H9 (cell line): Measurements from ENCODE around the gene CSRP1. TPM values are rescaled to one million over a fixed set of nuclear protein-coding genes. Genes with fewer than 3 reads are reported as not detected.

ENCODE experiments used
- DNase-seq: peaks from one replicate; pipeline ENCODE4 v3.0.0-alpha.2; 2017
- H2AFZ ChIP-seq: one replicate; pipeline ENCODE4 v1.6.1; 2013; ENCODE audit warnings: mild to moderate bottlenecking, low read length, control low read depth, moderate library complexity
- H2AK5ac ChIP-seq: 2 replicates; pipeline ENCODE4 v1.6.1; 2013; ENCODE audit warnings: low read length, control low read depth, mixed read lengths; ENCODE audit not compliant: insufficient read length
- H2BK120ac ChIP-seq: one replicate; pipeline ENCODE4 v1.6.1; 2013; ENCODE audit warnings: low read depth, mild to moderate bottlenecking, low read length, control low read depth, inconsistent platforms; ENCODE audit not compliant: poor library complexity, severe bottlenecking
- H2BK12ac ChIP-seq: 2 replicates; pipeline ENCODE4 v1.6.1; 2013; ENCODE audit warnings: low read length, control low read depth, mixed read lengths, low read depth; ENCODE audit not compliant: insufficient read length
- H2BK15ac ChIP-seq: 2 replicates; pipeline ENCODE4 v1.6.1; 2013; ENCODE audit warnings: low read depth, low read length, control low read depth
- H2BK20ac ChIP-seq: one replicate; pipeline ENCODE4 v1.6.1; 2013; ENCODE audit warnings: low read depth, mild to moderate bottlenecking, low read length, control low read depth, inconsistent platforms; ENCODE audit not compliant: poor library complexity, severe bottlenecking
- H2BK5ac ChIP-seq: 2 replicates; pipeline ENCODE4 v1.6.1; 2013; ENCODE audit warnings: low read length, control low read depth, mixed read lengths; ENCODE audit not compliant: insufficient read length
- H3K14ac ChIP-seq: 2 replicates; pipeline ENCODE4 v1.6.1; 2013; ENCODE audit warnings: low read length, control low read depth; ENCODE audit not compliant: insufficient read depth
- H3K18ac ChIP-seq: 2 replicates; pipeline ENCODE4 v1.6.1; 2013; ENCODE audit warnings: low read depth, mild to moderate bottlenecking, mixed read lengths, low read length, control low read depth; ENCODE audit not compliant: insufficient read length
- H3K23ac ChIP-seq: 2 replicates; pipeline ENCODE4 v1.6.1; 2013; ENCODE audit warnings: low read length, control low read depth, mixed read lengths, low read depth; ENCODE audit not compliant: insufficient read length
- H3K23me2 ChIP-seq: 2 replicates; pipeline ENCODE4 v1.6.1; 2013; ENCODE audit warnings: low read depth, mild to moderate bottlenecking, mixed read lengths, low read length, control low read depth; ENCODE audit not compliant: insufficient read length, poor library complexity, severe bottlenecking
- H3K27ac ChIP-seq: 2 replicates; pipeline ENCODE4 v1.5.1; 2013; ENCODE audit warnings: low read length, control low read depth, mixed read lengths, low read depth; ENCODE audit not compliant: insufficient read length
- H3K27me3 ChIP-seq: 2 replicates; pipeline ENCODE4 v1.6.1; 2013; ENCODE audit warnings: low read length, control low read depth, inconsistent platforms; ENCODE audit not compliant: insufficient read depth
- H3K4ac ChIP-seq: 2 replicates; pipeline ENCODE4 v1.6.1; 2013; ENCODE audit warnings: low read depth, mild to moderate bottlenecking, control low read depth, inconsistent platforms, low read length, moderate library complexity
- H3K4me1 ChIP-seq: 2 replicates; pipeline ENCODE4 v1.6.1; 2013; ENCODE audit warnings: low read length, control low read depth, inconsistent platforms; ENCODE audit not compliant: insufficient read depth
- H3K4me2 ChIP-seq: 2 replicates; pipeline ENCODE4 v1.6.1; 2013; ENCODE audit warnings: low read length, control low read depth, mixed read lengths; ENCODE audit not compliant: insufficient read length, insufficient read depth
- H3K56ac ChIP-seq: 2 replicates; pipeline ENCODE4 v1.6.1; 2013; ENCODE audit warnings: low read depth, mild to moderate bottlenecking, mixed read lengths, low read length, control low read depth; ENCODE audit not compliant: insufficient read length
- H3K79me1 ChIP-seq: 2 replicates; pipeline ENCODE4 v1.6.1; 2013; ENCODE audit warnings: low read depth, mild to moderate bottlenecking, moderate library complexity, low read length, control low read depth, inconsistent platforms; ENCODE audit not compliant: insufficient read depth, poor library complexity, severe bottlenecking
- H3K79me2 ChIP-seq: 2 replicates; pipeline ENCODE4 v1.6.1; 2013; ENCODE audit warnings: low read length, control low read depth, inconsistent platforms; ENCODE audit not compliant: insufficient read depth
- H3K9ac ChIP-seq: 2 replicates; pipeline ENCODE4 v1.6.1; 2013; ENCODE audit warnings: low read length, control low read depth, mixed read lengths; ENCODE audit not compliant: insufficient read length; ENCODE audit errors: extremely low read depth
- H3K9me3 ChIP-seq: one replicate; pipeline ENCODE4 v1.6.1; 2013; ENCODE audit warnings: low read depth, low read length, inconsistent platforms; ENCODE audit not compliant: control insufficient read depth
- H3T11ph ChIP-seq: one replicate; pipeline ENCODE4 v1.6.1; 2013; ENCODE audit warnings: mild to moderate bottlenecking, low read length, control low read depth, inconsistent platforms
- H4K20me1 ChIP-seq: one replicate; pipeline ENCODE4 v1.6.1; 2013; ENCODE audit not compliant: control insufficient read depth, insufficient read length, insufficient read depth
- H4K5ac ChIP-seq: 2 replicates; pipeline ENCODE4 v1.6.1; 2013; ENCODE audit warnings: low read depth, mild to moderate bottlenecking, mixed read lengths, low read length, control low read depth; ENCODE audit not compliant: insufficient read length
- H4K8ac ChIP-seq: replicated peaks from 2 replicates; pipeline ENCODE4 v1.6.1; 2013; ENCODE audit warnings: low read length, control low read depth, mixed read lengths, low read depth; ENCODE audit not compliant: insufficient read length
- H4K91ac ChIP-seq: 2 replicates; pipeline ENCODE4 v1.6.1; 2013; ENCODE audit warnings: low read depth, mild to moderate bottlenecking, moderate library complexity, mixed read lengths, low read length, control low read depth; ENCODE audit not compliant: insufficient read length
- H3K27ac Mint-ChIP-seq, 3 experiments: 2 replicates in 2 of 3; 3 replicates in 1 of 3; pipeline ENCODE4 v1.8.0; 2020 to 2021; ENCODE audit warnings: mixed read lengths in 3 of 3, mild to moderate bottlenecking in 1 of 3, moderate library complexity in 1 of 3
- H3K27me3 Mint-ChIP-seq: 2 replicates; pipeline ENCODE4 v1.8.0; 2021; ENCODE audit warnings: low read depth, mild to moderate bottlenecking, moderate library complexity, mixed read lengths
- H3K36me3 Mint-ChIP-seq, 3 experiments: 2 replicates in 2 of 3; 3 replicates in 1 of 3; pipeline ENCODE4 v1.8.0; 2020 to 2021; ENCODE audit warnings: low read depth in 3 of 3, mixed read lengths in 3 of 3; ENCODE audit not compliant: insufficient read depth in 1 of 3
- H3K4me1 Mint-ChIP-seq, 2 experiments: 2 replicates each; pipeline ENCODE4 v1.8.0; 2020; ENCODE audit warnings: mixed read lengths in 2 of 2
- H3K4me3 Mint-ChIP-seq, 2 experiments: 2 replicates in 1 of 2; 3 replicates in 1 of 2; pipeline ENCODE4 v1.8.0; 2020 to 2021; ENCODE audit warnings: mild to moderate bottlenecking in 2 of 2, mixed read lengths in 2 of 2, moderate library complexity in 1 of 2
- H3K9me3 Mint-ChIP-seq, 2 experiments: 2 replicates in 1 of 2; 3 replicates in 1 of 2; pipeline ENCODE4 v1.8.0; 2020; ENCODE audit warnings: mild to moderate bottlenecking in 2 of 2, mixed read lengths in 2 of 2, moderate library complexity in 1 of 2
- CTCF ChIP-seq: fragments of 200-600 bp; sonication (generic); conservative IDR thresholded peaks from 3 replicates; pipeline ENCODE4 v1.8.0; 2021; ENCODE audit warnings: antibody characterized with exemption, mild to moderate bottlenecking
- WGBS: extraction: QIAGEN DNeasy Blood & Tissue Kit; methylation state at CpG from one replicate; pipeline ENCODE4 v1.1.7; 2013; ENCODE audit warnings: missing lambda C conversion rate, low lambda C conversion rate, mixed read lengths; ENCODE audit not compliant: insufficient read length; ENCODE audit errors: extremely low coverage; 5-methylcytosine and 5-hydroxymethylcytosine counted together
- total RNA-seq: library from RNA; stranded (reverse); gene quantifications from 2 replicates; pipeline ENCODE4 v1.2.1, GENCODE V29; 2021

CSRP1 gene
- total RNA-seq, 1 experiment from 2014 or later: 0.44 TPM

- H3K56ac ChIP-seq: no peak overlapping the region
- no peak overlapping the region for H3K23ac ChIP-seq
- peak overlapping the region; percentile 53; the same call in 1 of the 2 replicates for H2BK15ac ChIP-seq
- H4K91ac ChIP-seq: no peak overlapping the region
- no peak overlapping the region for H2BK120ac ChIP-seq
- no peak overlapping the region for H2BK5ac ChIP-seq
- no peaks in the 10 kb centered on the region; the same call in 1 of the 2 replicates for H3K4me1 ChIP-seq
- peak overlapping the region; percentile 6 for H3K9ac ChIP-seq
- no peak overlapping the region for H3T11ph ChIP-seq
- H4K20me1 ChIP-seq: no peaks in the 10 kb centered on the region
- peak overlapping the region; percentile 97 for H3K4me2 ChIP-seq
- H3K27me3 ChIP-seq: peaks cover 2% of the 10 kb centered on the region; the same call in 1 of the 2 replicates
- H3K79me2 ChIP-seq: peaks cover 10% of the 10 kb centered on the region; the same call in 1 of the 2 replicates
- TF ChIP-seq CTCF: no peak
- H3K27me3 Mint-ChIP-seq: peaks cover 42% of the 10 kb centered on the region
- no CpG with 5 or more reads among the region's 16 CpGs for WGBS
- peak overlapping the region; percentile 83 to 85 for H3K4me3 Mint-ChIP-seq
- H3K14ac ChIP-seq: peak overlapping the region; percentile 24; the same call in 1 of the 2 replicates
- no peak overlapping the region for H4K8ac ChIP-seq
- no peaks in the 10 kb centered on the region for H3K79me1 ChIP-seq
- H3K23me2 ChIP-seq: peaks cover 19% of the 10 kb centered on the region
- no peak overlapping the region for H3K27ac ChIP-seq
- peaks cover 20% of the 10 kb centered on the region in 2 experiments for H3K4me1 Mint-ChIP-seq
- no peak overlapping the region for H4K5ac ChIP-seq
- H3K9me3 ChIP-seq: no peaks in the 10 kb centered on the region
- DNase-seq: no peak
- peaks cover 0 to 20% (median 13%) of the 10 kb centered on the region in 3 experiments; a peak in 5 of 7 replicates for H3K36me3 Mint-ChIP-seq
- H3K4ac ChIP-seq: no peak overlapping the region
- no peak overlapping the region for H2AK5ac ChIP-seq
- no peak overlapping the region for H3K27ac Mint-ChIP-seq
- H3K18ac ChIP-seq: peak overlapping the region; percentile 27
- H2BK12ac ChIP-seq: no peak overlapping the region
- H2BK20ac ChIP-seq: no peak overlapping the region
- peak overlapping the region; percentile 12 for H2AFZ ChIP-seq
- H3K9me3 Mint-ChIP-seq: no peaks in the 10 kb centered on the region
These were observed 37.3 kb downstream of the CSRP1 start for GRCh38 chr1:201469645-201470074.
